OCI-LY3 (cell line): Measurements from ENCODE around the gene ADPRS.

ENCODE experiments used
- H2AFZ ChIP-seq: fragments of 200-600, 300-600 bp; shearing (Covaris generic); 2 replicates; pipeline ENCODE4 v1.6.0; 2014; ENCODE audit warnings: antibody characterized with exemption, low read depth, low read length
- H3K27ac ChIP-seq: fragments of 200-600, 300-600 bp; sonication (generic); 2 replicates; pipeline ENCODE4 v1.5.1; 2014; ENCODE audit warnings: mild to moderate bottlenecking, low read length, moderate library complexity, mixed read lengths
- H3K27me3 ChIP-seq: fragments of 200-600, 300-600 bp; sonication (generic); 2 replicates; pipeline ENCODE4 v1.6.1; 2014; ENCODE audit warnings: low read depth, low read length, mixed read lengths
- H3K36me3 ChIP-seq: fragments of 200-600, 300-600 bp; sonication (generic); replicated peaks from 2 replicates; pipeline ENCODE3; 2014; ENCODE audit warnings: low read depth, low read length, mixed read lengths
- H3K4me1 ChIP-seq: fragments of 300-600, 200-600 bp; sonication (generic); 2 replicates; pipeline ENCODE4 v1.6.1; 2014; ENCODE audit warnings: low read length, mixed read lengths
- H3K4me2 ChIP-seq: fragments of 200-600, 300-600 bp; sonication (generic); 2 replicates; pipeline ENCODE4 v1.6.1; 2014; ENCODE audit warnings: low read length, mixed read lengths
- H3K4me3 ChIP-seq: fragments of 300-600, 200-600 bp; sonication (generic); 2 replicates; pipeline ENCODE4 v1.5.1; 2014; ENCODE audit warnings: antibody characterized with exemption, mild to moderate bottlenecking, low read length, moderate library complexity
- H3K79me2 ChIP-seq: fragments of 300-600, 200-600 bp; shearing (Covaris generic); 2 replicates; pipeline ENCODE4 v1.6.1; 2014; ENCODE audit warnings: mild to moderate bottlenecking, low read length, mixed read lengths
- H3K9ac ChIP-seq: fragments of 300-600, 200-600 bp; shearing (Covaris generic); 2 replicates; pipeline ENCODE4 v1.6.0; 2014; ENCODE audit warnings: mild to moderate bottlenecking, low read length, moderate library complexity
- H3K9me3 ChIP-seq: fragments of 200-600, 300-600 bp; shearing (Covaris generic); 2 replicates; pipeline ENCODE4 v1.6.1; 2014; ENCODE audit warnings: low read length, mixed read lengths; ENCODE audit not compliant: insufficient read depth
- H4K20me1 ChIP-seq: fragments of 200-600, 300-600 bp; sonication (generic); 2 replicates; pipeline ENCODE4 v1.6.1; 2016; ENCODE audit warnings: low read length, mixed read lengths; ENCODE audit not compliant: insufficient read depth
- EZH2phosphoT487 ChIP-seq: fragments of 200-600 bp; shearing (Covaris generic); IDR thresholded peaks from 2 replicates; pipeline ENCODE4 v1.6.1; 2018; ENCODE audit warnings: antibody characterized with exemption, mixed run types, low read depth
- TF ChIP-seq, protein P1 (sequence below): fragments of 200-600, 300-600 bp; sonication (generic); IDR thresholded peaks from 2 replicates; pipeline ENCODE4 v1.5.1; 2014; ENCODE audit warnings: antibody characterized with exemption, low read length, low read depth

Gene ADPRS

GRCh38 chr1:36126797-36127500, 38.3 kb downstream of the ADPRS start:
- no peak overlapping the region for H3K27ac ChIP-seq
- H3K9ac ChIP-seq: no peak overlapping the region
- H3K4me2 ChIP-seq: no peak overlapping the region
- H3K36me3 ChIP-seq: no peaks in the 10 kb centered on the region
- no peaks in the 10 kb centered on the region for H3K79me2 ChIP-seq
- H3K9me3 ChIP-seq: no peaks in the 10 kb centered on the region
- TF ChIP-seq EZH2phosphoT487: no peak
- TF ChIP-seq, protein P1, sequence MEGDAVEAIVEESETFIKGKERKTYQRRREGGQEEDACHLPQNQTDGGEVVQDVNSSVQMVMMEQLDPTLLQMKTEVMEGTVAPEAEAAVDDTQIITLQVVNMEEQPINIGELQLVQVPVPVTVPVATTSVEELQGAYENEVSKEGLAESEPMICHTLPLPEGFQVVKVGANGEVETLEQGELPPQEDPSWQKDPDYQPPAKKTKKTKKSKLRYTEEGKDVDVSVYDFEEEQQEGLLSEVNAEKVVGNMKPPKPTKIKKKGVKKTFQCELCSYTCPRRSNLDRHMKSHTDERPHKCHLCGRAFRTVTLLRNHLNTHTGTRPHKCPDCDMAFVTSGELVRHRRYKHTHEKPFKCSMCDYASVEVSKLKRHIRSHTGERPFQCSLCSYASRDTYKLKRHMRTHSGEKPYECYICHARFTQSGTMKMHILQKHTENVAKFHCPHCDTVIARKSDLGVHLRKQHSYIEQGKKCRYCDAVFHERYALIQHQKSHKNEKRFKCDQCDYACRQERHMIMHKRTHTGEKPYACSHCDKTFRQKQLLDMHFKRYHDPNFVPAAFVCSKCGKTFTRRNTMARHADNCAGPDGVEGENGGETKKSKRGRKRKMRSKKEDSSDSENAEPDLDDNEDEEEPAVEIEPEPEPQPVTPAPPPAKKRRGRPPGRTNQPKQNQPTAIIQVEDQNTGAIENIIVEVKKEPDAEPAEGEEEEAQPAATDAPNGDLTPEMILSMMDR: no peak
- no peak overlapping the region for H2AFZ ChIP-seq
- no peaks in the 10 kb centered on the region for H4K20me1 ChIP-seq
- H3K27me3 ChIP-seq: no peaks in the 10 kb centered on the region
- no peak overlapping the region for H3K4me3 ChIP-seq
- H3K4me1 ChIP-seq: peaks cover 21% of the 10 kb centered on the region

DNA sequence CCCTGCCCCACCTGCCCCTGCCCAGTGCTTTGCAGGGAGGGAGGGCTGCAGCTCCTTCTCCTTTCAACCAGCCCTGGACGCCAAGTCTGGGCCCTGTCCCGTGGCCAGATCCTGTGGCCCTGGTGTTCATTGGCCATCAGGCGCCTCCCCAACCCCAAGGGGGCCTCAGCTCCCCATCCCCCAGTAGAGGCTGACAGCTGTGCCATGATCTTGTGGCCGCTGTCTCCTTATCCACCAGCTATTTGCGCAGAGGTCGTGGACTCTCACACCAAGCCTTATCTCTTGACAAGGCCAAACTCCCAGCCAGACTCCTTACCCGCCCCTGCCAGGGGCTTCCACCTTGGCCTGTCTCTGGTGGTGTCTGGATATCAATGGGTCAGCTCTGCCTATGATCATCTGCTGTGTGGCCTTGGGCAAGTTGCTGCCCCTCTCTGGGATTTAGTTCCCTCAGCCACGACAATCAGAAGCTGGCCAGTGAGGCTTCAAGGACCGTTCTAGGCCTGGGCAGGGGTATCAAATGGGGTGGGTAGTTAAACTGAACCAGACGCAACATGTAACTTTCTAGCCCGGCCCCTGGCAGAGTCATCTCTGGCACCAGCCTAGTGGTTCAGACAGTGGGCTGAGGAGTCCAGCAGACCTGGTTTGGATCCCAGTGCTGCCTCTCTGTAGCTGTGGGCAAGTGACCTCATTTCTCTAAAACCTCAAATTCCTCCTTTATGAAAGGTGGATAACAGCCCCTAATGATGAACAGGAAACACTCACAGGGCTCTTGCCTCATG, 39.6 kb downstream of the ADPRS start:
- Histone ChIP-seq H3K4me2 (no peak overlapping the region), H3K27ac (no peak overlapping the region), H3K9ac (no peak overlapping the region), H3K4me1 (peaks cover 9% of the 10 kb centered on the region), H2AFZ (no peak overlapping the region), H3K4me3 (no peak overlapping the region), H3K36me3 (no peaks in the 10 kb centered on the region), H3K79me2 (no peaks in the 10 kb centered on the region), H3K27me3 (no peaks in the 10 kb centered on the region), H3K9me3 (no peaks in the 10 kb centered on the region), H4K20me1 (no peaks in the 10 kb centered on the region)
- TF ChIP-seq EZH2phosphoT487: no peak
- TF ChIP-seq, protein P1: no peak

GRCh38 chr1:36128905-36129206, 40.2 kb downstream of the ADPRS start:
- Histone ChIP-seq H3K9ac (no peak overlapping the region), H3K27me3 (no peaks in the 10 kb centered on the region), H3K36me3 (no peaks in the 10 kb centered on the region), H4K20me1 (no peaks in the 10 kb centered on the region), H3K4me2 (no peak overlapping the region), H3K79me2 (no peaks in the 10 kb centered on the region), H3K27ac (no peak overlapping the region), H3K4me1 (peaks cover 3% of the 10 kb centered on the region), H3K4me3 (no peak overlapping the region), H3K9me3 (no peaks in the 10 kb centered on the region), H2AFZ (no peak overlapping the region)
- TF ChIP-seq, protein P1: no peak
- no peak for TF ChIP-seq EZH2phosphoT487

DNA sequence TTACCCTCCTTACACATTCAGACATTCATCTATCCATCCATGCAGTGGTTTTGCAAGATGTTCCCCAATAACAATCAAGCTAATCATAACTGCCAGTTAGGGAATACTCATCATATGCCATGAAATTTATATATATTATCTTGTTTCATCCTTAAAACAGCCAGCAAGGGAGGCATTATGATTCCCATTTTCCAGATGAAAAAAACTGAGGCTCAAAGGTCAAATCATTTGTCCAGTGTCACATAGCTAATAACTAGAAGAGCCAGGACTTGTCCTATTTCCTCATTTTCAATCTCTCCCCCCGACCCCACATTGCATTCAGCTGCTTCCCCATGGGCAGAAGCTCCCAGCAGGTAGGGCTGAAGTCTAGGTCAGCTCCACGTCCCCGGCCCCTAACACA, 43.3 kb downstream of the ADPRS start:
- no peak for TF ChIP-seq EZH2phosphoT487
- TF ChIP-seq, protein P1: no peak
- no peaks in the 10 kb centered on the region for H3K36me3 ChIP-seq
- no peak overlapping the region for H3K27ac ChIP-seq
- H3K4me3 ChIP-seq: no peak overlapping the region
- no peaks in the 10 kb centered on the region for H3K27me3 ChIP-seq
- H3K4me2 ChIP-seq: no peak overlapping the region
- no peaks in the 10 kb centered on the region for H4K20me1 ChIP-seq
- H3K9ac ChIP-seq: no peak overlapping the region
- no peaks in the 10 kb centered on the region for H3K4me1 ChIP-seq
- H2AFZ ChIP-seq: no peak overlapping the region
- no peaks in the 10 kb centered on the region for H3K9me3 ChIP-seq
- no peaks in the 10 kb centered on the region for H3K79me2 ChIP-seq
